AG04449 (cell line): ENCODE measurements around the gene CAT.

Experiments
- CTCF ChIA-PET: fragments of 350-600 bp; formaldehyde crosslinking; extraction: SDS; loops from one replicate; lab custom pipeline; 2021; ENCODE audit warnings: antibody characterized with exemption; lab: Yijun Ruan, JAX
- POLR2A ChIA-PET: fragments of 400-600, 350-600 bp; formaldehyde crosslinking; extraction: SDS; loops from one replicate; lab custom pipeline; 2020; ENCODE audit warnings: antibody characterized with exemption, inconsistent platforms; lab: Yijun Ruan, JAX
- DNase-seq: peaks from one replicate; pipeline ENCODE4 v3.0.0-alpha.2; 2010; ENCODE audit warnings: low read depth, low spot score
- H3K4me3 ChIP-seq: 2 replicates; pipeline ENCODE4 v1.5.1; 2011; ENCODE audit warnings: low read depth, mild to moderate bottlenecking, control low read depth, low read length
- CTCF ChIP-seq: IDR thresholded peaks from one replicate; pipeline ENCODE4 v1.5.1; 2011; ENCODE audit warnings: mild to moderate bottlenecking, moderate library complexity, low read length, control low read depth, inconsistent platforms; ENCODE audit not compliant: insufficient read depth; ENCODE audit errors: missing control alignments

Gene CAT

GRCh38 chr11:34478845-34479663, 40.3 kb downstream of the CAT start:
- TF ChIP-seq CTCF: no peak
- ChIA-PET CTCF (interaction anchor here (0.8 to 4.3 kb wide), 2 partner anchors 11 to 14 kb away, joined by 3 to 47 read pairs; no protein-coding TSS in a partner anchor), POLR2A (no interaction called here)
- no peak overlapping the region for H3K4me3 ChIP-seq
- no peak for DNase-seq

- no peak for TF ChIP-seq CTCF
- no peak for DNase-seq
- H3K4me3 ChIP-seq: no peak overlapping the region
- ChIA-PET CTCF (interaction anchor here (1.0 to 4.3 kb wide), 2 partner anchors 12 to 13 kb away, joined by 3 to 47 read pairs; no protein-coding TSS in a partner anchor), POLR2A (no interaction called here)
Measured at GRCh38 chr11:34480314-34480713, 41.6 kb downstream of the CAT start.

DNA sequence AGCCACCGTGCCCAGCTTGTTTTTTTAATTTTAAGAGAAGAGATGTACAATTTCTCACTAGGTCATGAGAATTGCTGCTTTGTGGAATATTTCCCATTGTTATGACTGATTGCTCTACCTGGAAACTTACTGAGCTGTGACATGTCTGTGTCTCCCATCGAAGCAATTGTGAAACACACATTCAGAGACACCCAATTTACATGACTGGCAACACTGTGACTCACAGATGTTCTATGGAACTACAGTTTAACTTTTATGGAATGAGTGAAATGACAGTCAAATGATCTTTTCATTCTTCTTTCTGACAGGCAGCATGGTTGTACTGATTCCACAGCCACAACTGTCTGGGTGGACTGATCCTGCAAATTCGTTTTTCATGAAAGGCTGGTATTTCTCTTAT, 42.6 kb downstream of the CAT start:
- no peak for DNase-seq
- no peak overlapping the region for H3K4me3 ChIP-seq
- no peak for TF ChIP-seq CTCF
- ChIA-PET CTCF (interaction anchor here (1.2 to 4.3 kb wide), 2 partner anchors 12 to 15 kb away, joined by 3 to 47 read pairs; no protein-coding TSS in a partner anchor), POLR2A (no interaction called here)

DNA sequence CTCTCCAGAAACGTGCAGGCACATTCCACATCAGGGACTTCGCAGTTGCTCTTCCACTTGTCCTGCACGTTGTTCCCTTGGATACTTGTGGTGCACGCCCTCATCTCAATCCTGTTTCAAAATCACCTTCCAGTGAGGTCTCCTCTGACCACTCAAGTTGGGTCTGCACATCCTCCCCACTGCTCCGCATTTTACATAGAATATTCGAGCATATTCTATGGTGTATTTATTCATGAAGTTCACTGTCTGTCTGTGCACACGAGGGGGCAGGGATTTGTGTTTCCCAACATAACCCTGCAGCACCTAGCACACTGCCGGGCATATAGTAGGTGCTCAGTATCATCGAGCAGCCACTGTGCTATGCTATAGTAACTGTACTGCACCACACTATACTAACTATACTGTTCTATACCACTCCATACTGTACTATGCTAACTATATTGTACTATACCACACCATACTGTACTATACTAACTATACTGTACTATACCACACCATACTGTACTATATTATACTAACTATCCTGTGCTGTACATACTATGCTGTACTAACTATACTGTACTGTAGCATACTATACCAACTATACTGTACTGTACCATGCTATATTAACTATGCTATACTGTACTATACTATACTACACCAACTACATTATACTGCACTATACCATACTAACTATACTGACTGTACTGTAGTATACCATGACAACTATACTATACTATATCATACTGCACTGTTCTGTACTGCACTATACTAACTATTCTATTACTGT, 44.6 kb downstream of the CAT start:
- TF ChIP-seq CTCF: no peak
- CTCF ChIA-PET: interaction anchor here (4.3 kb wide), 1 partner anchor 10 kb away, joined by 47 read pairs; no protein-coding TSS in a partner anchor
- POLR2A ChIA-PET: no interaction called here
- no peak for DNase-seq
- H3K4me3 ChIP-seq: no peak overlapping the region

- CTCF ChIA-PET: interaction anchor here (1.1 to 9.1 kb wide), 3 partner anchors 12 to 313 kb away, joined by 3 to 133 read pairs (median 3); no protein-coding TSS in a partner anchor
- POLR2A ChIA-PET: no interaction called here
- TF ChIP-seq CTCF: no peak
Measured at GRCh38 chr11:34487430-34487829, 48.7 kb downstream of the CAT start.

More at GRCh38 chr11:34487430-34487829, 48.7 kb downstream of the CAT start:
- no peak overlapping the region for H3K4me3 ChIP-seq
- no peak for DNase-seq
